Left cardiac atrium (tissue), 4 donors: ENCODE measurements around the gene SDS. TPM values are rescaled to one million over a fixed set of nuclear protein-coding genes. Genes with fewer than 3 reads are reported as not detected.

Experiments
- ATAC-seq, 2 donors: fragments of 200-7000 bp; cut with Tn5 transposase; one replicate each; pipeline ENCODE4 v1.9.1; 2020; ENCODE audit warnings: mild to moderate bottlenecking in 2 of 2, moderate library complexity in 2 of 2
- DNase-seq: peaks from one replicate; pipeline ENCODE4 v3.0.0-alpha.2; 2020
- intact Hi-C, 2 donors: fragments of 100-400 bp; cut with DNase I; formaldehyde crosslinking; loops; one replicate each; pipeline versions ENCODE4 v1.14.1 to v1.15.1; 2022 to 2023
- total RNA-seq, 2 donors: library from RNA; stranded (reverse); fragmentation: NEBNext Ultra II Directional; extraction: Animal tissue kit (Norgen Biotek cat#: 25700); gene quantifications; one replicate each; pipeline ENCODE4 v1.2.1, GENCODE V29; 2021
- donor health status: DM: no; HTN: yes; CAD: no.
- donor health status: DM: no; HTN: yes; CAD: no; lungs with severe emphysema.
- donor health status: DM: yes; HTN: yes; CAD: no.
- donor health status: Dilated cardiomyopathy.

SDS gene
- total RNA-seq, 2 donors from 2014 or later: 0.24 to 0.31 TPM

DNA sequence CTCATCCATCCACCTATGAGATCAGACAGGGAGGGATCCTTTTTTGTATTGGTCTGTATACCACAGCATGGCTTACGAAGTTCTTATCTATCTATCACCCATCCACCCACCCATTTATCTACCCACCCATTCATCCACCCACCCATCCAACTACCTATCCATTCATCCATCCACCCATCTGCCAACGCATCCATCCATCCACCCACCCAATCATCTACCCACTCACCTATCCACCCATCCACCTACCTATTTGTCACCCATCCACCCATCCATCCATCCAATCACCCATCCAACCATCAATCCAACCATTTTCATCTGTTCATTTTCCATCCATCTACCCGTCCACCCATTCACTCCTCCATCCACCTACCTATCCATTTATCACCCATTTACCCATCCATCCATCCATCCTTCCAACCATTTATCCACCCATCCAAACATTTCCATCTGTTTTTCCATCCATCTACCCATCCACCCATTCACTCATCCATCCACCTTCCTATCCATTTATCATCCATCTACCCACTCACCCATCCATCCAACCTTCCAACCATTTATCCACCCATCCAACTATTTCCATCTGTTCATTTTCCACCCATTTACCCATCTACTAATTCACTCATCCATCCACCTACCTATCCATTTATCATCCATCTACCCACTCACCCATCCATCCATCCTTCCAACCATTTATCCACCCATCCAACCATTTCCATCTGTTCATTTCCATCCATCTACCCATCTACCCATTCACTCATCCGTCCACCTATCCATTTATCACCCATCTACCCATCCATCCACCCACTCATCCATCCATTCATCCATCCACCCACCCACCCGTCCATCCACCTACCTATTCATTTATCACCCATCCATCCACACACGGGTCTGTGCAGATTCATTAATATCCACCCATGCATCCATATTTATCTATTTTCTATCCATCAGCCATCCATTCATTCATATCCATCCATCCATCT lies 13.3 kb downstream of the SDS start:
- ATAC-seq: no peak

DNA sequence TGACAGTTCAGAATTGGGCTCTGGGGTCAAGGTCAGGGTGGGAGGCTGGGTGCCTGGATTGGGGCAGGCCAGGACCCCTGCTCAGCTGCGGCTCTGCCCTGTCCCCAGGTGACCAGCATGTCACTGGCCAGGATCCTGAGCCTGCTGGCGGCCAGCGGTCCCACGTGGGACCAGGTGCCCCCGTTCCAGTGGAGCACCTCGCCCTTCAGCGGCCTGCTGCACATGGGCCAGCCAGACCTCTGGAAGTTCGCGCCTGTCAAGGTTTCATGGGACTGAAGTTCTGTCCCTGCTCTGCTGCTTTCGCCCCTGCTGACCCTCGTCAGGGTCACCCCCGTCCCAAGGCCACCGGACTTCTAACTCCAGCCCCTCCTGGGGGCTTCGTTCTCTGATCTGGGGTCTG lies 15.3 kb downstream of the SDS start:
- ATAC-seq: no peak
- no peak for DNase-seq
- intact Hi-C loops: no loop called here

More for the DNA sequence above, 13.3 kb downstream of the SDS start:
- intact Hi-C loops: no loop called here
- no peak for DNase-seq

DNA sequence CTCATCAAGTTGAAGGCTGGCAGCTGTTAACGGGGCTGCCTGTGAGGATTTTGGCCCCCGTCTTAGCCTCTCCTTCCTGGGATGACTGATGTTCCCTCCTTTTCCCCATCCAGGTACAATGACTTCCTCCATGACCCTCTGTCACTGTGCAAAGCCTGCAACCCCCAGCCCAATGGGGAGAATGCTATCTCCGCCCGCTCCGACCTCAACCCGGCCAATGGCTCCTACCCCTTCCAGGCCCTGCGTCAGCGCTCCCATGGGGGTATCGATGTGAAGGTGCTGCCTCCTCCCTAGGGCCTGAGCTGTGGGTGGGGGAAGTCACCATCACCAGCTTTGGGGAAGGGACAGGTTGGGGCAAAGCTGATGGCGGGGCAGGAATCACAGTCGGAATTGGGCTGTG lies 16.1 kb downstream of the SDS start:
- intact Hi-C loops: no loop called here
- DNase-seq (no peak), ATAC-seq (no peak)

DNA sequence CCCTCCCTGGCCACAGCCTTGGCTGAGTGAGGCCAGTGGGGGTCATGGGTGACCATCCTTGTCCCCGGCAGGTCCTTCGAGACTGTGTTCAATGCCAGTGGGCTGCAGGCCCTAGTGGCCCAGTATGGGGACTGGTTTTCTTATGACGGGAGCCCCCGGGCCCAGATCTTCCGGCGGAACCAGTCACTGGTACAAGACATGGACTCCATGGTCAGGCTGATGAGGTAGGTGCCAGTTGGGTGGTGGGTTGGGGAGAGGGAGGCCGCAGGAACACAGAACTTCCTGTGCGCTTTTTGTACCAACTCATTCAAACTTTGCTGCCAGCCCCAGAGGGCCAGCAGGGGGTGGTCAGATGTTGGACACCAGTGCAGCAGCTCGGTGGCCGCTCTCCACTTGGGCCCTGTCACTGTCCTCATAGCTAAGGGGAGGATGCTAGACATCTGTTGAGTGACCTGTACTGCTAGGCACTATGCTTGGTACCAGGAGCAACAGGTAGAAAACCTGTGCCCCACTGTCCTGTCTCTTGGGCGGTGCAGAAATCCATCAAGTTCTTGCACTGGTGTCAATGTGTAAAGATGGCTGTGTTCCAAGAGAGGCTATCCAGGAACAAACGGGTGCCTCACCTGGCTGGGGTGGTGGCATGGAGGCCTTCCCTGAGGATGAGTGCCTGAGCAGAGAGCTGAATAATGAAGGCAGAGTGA lies 16.7 kb downstream of the SDS start:
- ATAC-seq: no peak

DNA sequence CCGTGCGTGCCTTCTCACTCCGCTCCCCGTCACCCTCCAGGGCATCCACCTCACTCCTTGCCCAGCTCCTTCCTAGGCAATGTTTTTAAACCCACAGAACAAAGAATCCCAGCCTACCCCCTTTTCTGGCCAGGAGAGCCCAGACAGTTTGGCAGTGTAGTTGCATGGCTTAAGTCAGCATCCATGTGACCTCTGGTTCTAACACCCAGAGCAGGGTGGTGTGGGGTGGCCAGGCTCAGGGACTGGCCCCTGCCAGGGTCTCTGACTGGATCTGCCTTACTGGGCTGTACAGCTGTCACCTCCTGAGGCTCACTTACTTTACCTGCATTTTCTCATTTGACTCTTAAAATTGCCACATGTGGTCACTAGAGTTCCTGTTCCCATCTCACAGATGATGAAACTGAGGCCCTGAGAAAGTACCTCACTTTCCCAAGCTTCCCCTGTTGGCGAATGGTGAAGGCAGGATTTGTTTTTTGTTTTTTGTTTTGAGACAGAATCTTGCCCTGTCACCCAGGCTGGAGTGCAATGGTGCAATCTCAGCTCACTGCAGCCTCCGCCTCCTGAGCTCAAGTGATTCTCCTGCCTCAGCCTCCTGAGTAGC lies 18.3 kb downstream of the SDS start:
- ATAC-seq (no peak), DNase-seq (no peak)
- intact Hi-C loops: no loop called here

More for the DNA sequence above, 16.7 kb downstream of the SDS start:
- intact Hi-C loops: no loop called here
- no peak for DNase-seq

DNA sequence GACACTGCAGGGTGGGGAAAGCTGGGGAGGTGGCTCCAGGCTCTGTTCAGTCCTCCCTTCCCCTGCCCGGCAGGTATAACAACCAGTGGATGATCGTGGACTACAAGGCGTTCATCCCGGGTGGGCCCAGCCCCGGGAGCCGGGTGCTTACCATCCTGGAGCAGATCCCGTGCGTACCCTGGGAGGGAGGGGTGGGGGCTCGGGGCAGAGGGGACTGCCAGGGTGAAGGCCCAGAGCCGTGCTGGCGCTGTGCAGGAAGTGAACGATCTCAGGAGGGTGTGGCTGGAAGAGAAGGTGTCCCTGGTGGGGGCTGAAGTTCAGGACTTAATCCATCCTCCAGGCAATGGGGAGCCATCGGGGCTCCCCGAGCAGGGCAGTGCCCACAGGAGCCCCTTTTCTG lies 18.9 kb downstream of the SDS start:
- no peak for ATAC-seq
- intact Hi-C loops: no loop called here
- DNase-seq: no peak

DNA sequence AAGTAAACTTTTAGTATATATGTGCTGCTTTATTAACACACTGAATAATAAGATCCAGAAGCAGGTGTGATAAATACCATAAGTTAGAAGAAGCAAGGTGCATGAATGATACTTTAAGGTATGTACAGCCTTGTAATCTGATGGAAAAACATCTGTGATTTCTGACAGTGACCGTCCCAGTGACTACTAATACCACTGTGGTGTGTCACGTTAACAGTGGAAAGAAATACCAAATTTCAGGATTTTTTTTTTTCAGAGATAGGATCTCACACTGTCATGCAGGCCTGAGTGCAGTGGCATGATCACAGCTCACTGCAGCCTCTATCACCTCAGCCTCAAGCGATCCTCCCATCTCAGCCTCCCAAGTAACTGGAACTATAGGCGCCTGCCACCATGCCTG lies 21.5 kb downstream of the SDS start:
- no peak for DNase-seq
- intact Hi-C loops: no loop called here
- ATAC-seq: no peak

DNA sequence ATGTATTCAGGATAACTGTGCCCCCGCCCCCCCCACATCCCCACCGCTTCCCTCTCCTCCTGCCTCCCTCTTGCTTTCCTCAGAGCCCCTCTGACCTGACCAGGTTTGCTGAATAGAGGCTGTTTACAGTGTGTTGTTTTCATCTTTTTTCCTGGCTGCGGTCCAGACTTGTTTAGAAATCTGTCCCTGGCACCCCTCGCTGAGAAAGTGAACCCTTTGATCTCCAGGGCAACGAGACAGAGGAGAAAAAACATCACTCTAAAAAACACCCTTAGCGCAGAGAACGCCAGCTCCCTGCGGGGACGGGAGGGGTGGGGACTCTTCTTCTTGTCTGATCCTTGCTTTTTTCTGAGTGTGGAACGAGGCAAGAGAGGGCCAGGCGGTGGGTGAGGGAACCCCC lies 22.5 kb downstream of the SDS start:
- intact Hi-C loops: no loop called here
- ATAC-seq (no peak), DNase-seq (no peak)

DNA sequence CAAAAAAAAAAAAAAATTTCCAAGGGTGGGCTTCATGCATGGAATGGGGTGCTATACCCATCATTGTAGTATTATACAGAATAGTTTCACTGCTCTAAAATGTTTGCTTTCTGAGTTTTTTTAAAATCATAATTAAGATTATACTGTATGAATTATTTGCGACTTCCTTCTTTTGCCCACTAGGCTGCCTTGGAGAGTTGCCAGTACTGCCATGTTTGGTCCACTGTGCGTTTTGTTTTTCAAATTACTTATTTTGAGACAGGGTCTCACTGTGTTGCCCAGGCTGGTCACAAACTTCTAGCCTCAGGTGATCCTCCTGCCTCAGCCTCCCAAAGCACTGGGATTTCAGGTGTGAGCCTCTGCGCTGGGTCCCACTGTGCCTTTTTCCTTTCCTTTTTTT lies 25.4 kb downstream of the SDS start:
- intact Hi-C loops: no loop called here
- DNase-seq (no peak), ATAC-seq (no peak)

DNA sequence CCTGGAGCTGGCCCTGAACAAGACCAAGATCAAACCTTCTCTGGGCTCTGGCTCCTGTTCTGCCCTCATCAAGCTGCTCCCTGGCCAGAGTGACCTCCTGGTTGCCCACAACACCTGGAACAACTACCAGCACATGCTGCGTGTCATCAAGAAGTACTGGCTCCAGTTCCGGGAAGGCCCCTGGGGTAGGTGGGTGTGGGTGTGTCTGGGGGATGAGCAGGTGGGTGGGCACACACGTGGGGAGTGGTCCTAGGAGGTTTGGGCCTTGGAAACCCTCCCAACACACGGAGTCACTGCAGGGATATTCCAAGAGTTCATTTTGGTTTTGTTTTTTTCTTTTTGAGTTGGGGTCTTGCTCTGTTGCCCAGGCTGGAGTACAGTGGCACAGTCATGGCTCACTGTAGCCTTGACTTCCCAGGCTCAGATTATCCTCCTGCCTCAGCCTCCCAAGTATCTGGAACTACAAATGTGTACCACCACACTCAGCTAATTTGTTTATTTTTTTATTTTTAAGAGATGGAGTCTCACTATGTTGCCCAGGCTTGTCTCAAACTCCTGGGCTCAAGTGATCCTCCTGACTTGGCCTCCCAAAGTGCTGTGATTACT lies 28.8 kb downstream of the SDS start:
- no peak for DNase-seq
- no peak for ATAC-seq
- intact Hi-C loops: no loop called here

DNA sequence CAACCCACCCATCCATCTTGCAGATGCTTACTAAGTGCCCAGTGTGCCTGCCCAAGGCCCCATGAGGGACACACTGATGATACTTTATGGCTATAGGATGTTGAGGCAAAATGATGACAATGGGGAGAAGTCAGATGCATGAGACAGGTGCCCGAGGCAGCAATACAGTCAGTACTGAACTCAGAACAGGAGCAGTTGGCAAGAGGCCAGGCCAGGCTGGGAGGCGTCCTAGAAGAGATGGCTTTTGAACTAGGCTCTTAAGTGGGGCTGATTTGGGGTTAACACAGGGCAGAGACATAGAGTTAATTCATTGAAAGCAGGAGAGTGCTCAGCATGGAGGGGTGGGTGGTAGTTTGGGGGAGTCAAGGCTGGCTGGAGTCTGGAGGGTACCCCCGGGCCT lies 29.7 kb downstream of the SDS start:
- DNase-seq (no peak), ATAC-seq (no peak)
- intact Hi-C loops: no loop called here

DNA sequence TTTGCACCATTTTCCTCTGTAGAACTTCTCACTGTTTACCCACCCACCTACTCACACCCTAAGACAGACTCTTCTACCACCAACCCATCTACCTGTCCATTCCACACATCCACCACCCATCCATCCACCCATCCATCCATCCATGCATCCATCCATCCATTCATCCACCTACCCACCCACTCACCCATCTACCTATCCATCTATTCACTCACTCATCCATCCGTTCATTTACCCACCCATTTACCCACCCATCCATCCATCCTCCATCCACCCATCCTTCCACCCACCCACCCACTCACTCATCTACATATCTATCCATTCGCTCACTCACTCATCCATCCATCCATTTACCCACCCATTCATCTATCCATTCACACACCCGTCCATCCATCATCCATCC lies 30.2 kb downstream of the SDS start:
- intact Hi-C loops: no loop called here
- no peak for ATAC-seq
- no peak for DNase-seq

DNA sequence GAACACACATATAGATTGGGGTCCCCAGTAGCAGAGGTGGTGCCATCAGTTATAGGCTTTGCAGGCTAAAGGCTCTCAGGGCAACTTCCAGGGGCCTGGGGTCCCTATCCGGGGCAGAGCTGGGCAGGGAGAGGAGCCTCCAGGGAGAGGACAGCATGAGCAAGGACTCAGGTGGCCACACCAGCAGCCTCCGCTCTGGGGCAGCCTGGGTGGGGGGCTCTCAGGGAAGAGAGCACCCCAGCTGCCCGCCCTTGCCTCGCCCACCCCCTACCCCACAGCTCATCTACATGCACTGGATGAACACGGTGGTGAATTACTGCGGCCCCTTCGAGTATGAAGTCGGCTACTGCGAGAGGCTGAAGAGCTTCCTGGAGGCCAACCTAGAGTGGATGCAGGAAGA lies 31.3 kb downstream of the SDS start:
- intact Hi-C loops: no loop called here
- no peak for DNase-seq

DNA sequence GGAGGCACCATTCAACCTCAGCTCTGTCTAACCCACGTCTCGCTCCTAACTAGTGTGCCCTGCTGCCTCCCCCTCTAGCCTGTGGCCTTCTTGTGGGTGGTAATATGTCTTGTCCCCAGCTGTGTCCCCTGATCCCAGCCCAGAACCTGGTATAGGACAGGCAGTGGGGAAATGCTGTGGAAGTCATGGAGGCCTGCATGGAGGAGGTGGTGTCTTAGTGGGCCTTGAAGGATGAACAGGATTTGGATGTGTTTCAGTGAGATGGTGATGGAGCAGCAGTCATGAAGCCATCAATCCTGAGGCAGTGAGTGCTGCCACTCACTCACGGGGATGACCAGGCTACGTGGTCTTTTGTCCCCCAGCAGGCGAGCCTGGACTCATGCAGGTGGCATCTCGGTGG lies 31.9 kb downstream of the SDS start:
- no peak for DNase-seq
- ATAC-seq: no peak
- intact Hi-C loops: no loop called here

More for the DNA sequence above, 31.3 kb downstream of the SDS start:
- ATAC-seq: no peak

DNA sequence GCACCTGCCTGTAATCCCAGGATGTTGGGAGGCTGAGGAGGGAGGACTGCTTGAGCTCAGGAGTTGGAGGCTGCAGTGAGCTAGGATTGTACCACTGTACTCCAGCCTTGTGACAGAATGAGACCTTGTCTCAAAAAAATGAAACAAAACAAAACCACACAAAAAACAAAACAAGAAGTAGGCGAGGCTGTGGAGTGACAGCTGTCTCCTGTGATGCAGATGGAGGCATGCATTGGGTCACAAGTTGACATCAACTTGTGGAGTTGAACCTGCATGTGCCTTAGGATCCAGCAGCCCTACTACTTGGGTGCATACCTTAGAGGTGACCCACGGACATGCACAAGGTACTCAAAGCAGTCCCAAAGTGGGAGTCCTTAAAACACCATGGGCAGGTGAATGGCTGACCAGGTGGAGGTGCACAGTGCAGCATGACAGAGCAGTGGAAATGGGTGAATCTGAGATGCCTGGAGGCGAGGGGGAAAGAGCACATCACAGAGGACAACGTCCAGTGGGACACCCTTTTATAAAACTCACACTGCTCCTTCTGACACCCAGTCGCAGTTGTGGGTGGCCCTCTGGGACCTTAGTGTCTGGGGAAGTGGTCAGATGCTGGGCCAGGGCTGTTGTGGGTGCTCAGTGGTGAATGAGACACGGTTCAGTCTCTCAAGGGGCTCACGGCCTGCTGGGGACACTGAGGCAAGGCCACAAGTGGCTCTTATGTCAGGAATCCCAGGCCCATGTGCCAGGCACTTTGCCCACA lies 32.6 kb downstream of the SDS start:
- ATAC-seq: no peak

DNA sequence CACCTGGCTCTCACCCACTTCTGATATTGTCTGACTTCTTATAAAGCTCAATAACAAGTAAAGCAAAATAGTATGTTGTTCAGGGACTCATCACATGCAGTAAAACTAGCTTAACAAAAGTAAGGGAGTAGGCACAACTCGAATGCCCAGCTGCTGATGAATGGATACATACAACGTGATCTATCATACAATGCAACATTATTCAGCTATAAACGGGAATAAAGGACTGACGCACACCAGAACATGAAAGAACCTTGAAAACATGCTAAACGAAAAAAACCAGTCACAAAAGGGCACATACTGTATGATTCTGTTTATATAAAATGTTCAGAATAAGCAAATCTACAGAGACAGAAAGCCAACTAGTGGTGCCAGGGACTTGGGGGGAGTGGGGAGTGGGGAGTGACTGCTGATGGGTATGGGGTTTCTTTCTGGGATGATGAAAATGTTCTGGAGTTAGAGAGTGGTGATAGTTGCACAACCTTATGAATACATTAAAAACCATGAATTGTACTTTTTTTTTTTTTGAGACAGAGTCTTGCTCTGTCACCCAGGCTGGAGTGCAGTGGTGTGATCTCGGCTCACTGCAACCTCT lies 34.2 kb downstream of the SDS start:
- intact Hi-C loops: no loop called here

More for the DNA sequence above, 32.6 kb downstream of the SDS start:
- DNase-seq: no peak
- intact Hi-C loops: no loop called here

DNA sequence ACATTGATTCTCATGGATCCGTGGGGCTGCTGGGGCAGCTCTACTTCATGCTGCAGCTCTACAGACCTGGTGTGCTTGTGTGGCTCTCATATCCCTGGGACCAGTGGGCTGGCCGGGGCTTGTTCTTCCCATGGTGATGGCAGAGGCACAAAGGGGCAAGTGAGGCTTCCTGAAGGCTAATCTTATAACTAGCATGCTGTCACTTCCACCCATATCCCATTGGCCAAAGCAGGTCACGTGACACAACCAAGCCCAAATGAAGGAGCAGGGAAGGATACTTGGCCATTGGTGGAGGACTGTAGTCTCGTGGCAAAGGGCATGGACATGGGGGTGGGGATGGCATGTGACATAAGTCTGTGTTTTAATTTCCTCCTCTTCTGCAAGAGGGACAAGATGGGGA lies 35.4 kb downstream of the SDS start:
- ATAC-seq (no peak), DNase-seq (no peak)
- intact Hi-C loops: no loop called here

More for the DNA sequence above, 34.2 kb downstream of the SDS start:
- ATAC-seq (no peak), DNase-seq (no peak)

DNA sequence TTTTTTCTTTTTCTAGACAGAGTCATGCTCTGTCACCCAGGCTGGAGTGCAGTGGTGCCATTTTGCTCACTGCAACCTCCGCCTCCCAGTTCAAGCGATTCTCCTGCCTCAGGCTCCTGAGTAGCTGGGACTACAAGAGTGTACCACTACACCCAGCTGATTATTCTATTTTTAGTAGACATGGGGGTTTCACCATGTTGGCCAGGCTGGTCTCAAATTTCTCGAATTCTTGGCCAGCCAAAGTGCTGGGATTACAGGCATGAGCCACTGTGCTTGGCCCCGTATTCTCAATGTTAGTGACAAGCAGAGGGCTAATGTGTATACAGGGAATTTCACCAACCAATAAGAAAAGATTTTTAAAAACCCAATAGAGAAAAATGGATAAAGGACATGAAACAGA lies 36.9 kb downstream of the SDS start:
- DNase-seq (no peak), ATAC-seq (peak; percentile 74 to 91)
- intact Hi-C loops: no loop called here
